ENCODE data around the gene INHBE. TPM values are rescaled to one million over a fixed set of nuclear protein-coding genes. Genes with fewer than 3 reads are reported as not detected.

Gene INHBE
- total RNA-seq, 4 donors from 2014 or later: not detected

DNA sequence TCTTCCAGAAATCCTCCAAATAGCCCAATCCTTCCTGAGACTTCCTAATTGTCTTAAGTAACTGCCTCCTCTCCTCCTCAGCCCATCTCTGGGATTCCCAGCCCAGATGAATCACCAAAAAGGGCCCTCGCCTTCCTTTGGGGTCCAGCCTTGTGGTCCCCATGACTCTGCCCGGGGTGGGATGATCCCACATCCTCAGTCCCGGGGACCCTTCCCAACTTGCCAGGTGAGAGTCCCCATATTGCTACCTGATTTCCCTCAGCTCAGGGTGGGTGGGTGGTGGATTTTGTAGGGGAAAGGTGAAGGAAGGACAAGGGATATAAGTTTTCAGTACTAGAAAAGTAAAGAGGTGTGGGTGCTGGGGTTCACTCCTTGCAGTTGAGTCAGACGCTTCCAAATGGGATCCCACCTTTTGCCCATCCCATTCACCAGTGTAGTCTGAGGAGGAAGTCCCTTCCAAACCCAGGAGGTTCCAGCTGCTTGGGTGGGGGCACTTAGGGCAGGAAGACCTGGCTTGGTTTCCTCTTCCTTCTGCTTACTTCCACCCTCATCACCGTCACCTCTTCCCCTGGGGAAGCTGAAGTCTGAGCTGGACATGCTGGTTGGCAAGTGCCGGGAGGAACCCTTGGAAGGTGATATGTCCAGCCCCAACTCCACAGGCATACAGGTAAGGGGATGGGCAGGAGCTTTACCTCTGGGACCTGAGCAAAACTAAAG lies 10.1 kb downstream of the INHBE start:
- Histone ChIP-seq H3K36me3 (no peaks in the 10 kb centered on the region), H3K27ac (no peak overlapping the region), H3K4me3 (no peak overlapping the region), H3K4me1 (peaks cover 3 to 11% of the 10 kb centered on the region in 2 donors), H3K27me3 (no peaks in the 10 kb centered on the region), H3K9me3 (no peaks in the 10 kb centered on the region)
- intact Hi-C loops (cut with DNase I; ENCODE audit: low total_unique reads): no loop called here
- no peak for TF ChIP-seq CTCF (IDR thresholded peaks at IDR 0.05)
- no peak for TF ChIP-seq POLR2A (IDR thresholded peaks at IDR 0.05)
- no peak for DNase-seq

GRCh38 chr12:57465747-57466505 lies 10.8 kb downstream of the INHBE start:
- intact Hi-C loops (cut with DNase I; ENCODE audit: low total_unique reads): no loop called here

GRCh38 chr12:57467212-57467874 lies 12.2 kb downstream of the INHBE start:
- no peaks in the 10 kb centered on the region for H3K36me3 ChIP-seq
- H3K9me3 ChIP-seq: no peaks in the 10 kb centered on the region
- intact Hi-C loops (cut with DNase I; ENCODE audit: low total_unique reads): no loop called here
- H3K4me1 ChIP-seq: no peaks in the 10 kb centered on the region
- H3K27me3 ChIP-seq: no peaks in the 10 kb centered on the region
- no peak overlapping the region for H3K4me3 ChIP-seq
- TF ChIP-seq POLR2A (IDR thresholded peaks at IDR 0.05): no peak
- TF ChIP-seq CTCF (IDR thresholded peaks at IDR 0.05): no peak
- H3K27ac ChIP-seq: no peak overlapping the region
- DNase-seq: no peak

More at GRCh38 chr12:57465747-57466505, 10.8 kb downstream of the INHBE start:
- no peak for DNase-seq
- Histone ChIP-seq H3K27ac (no peak overlapping the region), H3K9me3 (no peaks in the 10 kb centered on the region), H3K4me1 (peaks cover 0 to 5% of the 10 kb centered on the region in 2 donors), H3K27me3 (no peaks in the 10 kb centered on the region), H3K4me3 (no peak overlapping the region), H3K36me3 (no peaks in the 10 kb centered on the region)
- no peak for TF ChIP-seq CTCF (IDR thresholded peaks at IDR 0.05)
- TF ChIP-seq POLR2A (IDR thresholded peaks at IDR 0.05): no peak

DNA sequence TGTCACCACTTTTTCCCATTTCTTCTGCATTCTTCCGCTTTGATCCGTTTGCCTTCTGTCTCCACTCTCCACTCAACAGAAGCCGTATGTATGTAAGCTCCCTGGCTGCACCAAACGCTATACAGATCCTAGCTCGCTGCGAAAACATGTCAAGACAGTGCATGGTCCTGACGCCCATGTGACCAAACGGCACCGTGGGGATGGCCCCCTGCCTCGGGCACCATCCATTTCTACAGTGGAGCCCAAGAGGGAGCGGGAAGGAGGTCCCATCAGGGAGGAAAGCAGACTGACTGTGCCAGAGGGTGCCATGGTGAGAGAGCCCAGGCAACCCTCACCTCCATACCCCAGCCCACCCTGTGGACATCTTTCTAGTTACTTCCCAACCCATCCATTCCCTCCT lies 12.8 kb downstream of the INHBE start:
- H3K27me3 ChIP-seq: no peaks in the 10 kb centered on the region
- DNase-seq: no peak
- intact Hi-C loops (cut with DNase I; ENCODE audit: low total_unique reads): no loop called here
- H3K4me3 ChIP-seq: no peak overlapping the region
- H3K27ac ChIP-seq: no peak overlapping the region
- no peaks in the 10 kb centered on the region for H3K4me1 ChIP-seq
- TF ChIP-seq CTCF (IDR thresholded peaks at IDR 0.05): no peak
- no peak for TF ChIP-seq POLR2A (IDR thresholded peaks at IDR 0.05)
- H3K9me3 ChIP-seq: no peaks in the 10 kb centered on the region
- no peaks in the 10 kb centered on the region for H3K36me3 ChIP-seq

Measured in uterus (tissue), 4 donors.